Gastroesophageal sphincter (tissue), 3 donors: ENCODE results near the gene SPO11.

Source experiments
- POLR2A ChIP-seq, 2 donors: fragments of 450-650 bp; IDR thresholded peaks; one replicate each; pipeline ENCODE4 v1.6.1; 2017; ENCODE audit warnings: antibody characterized with exemption in 2 of 2, mild to moderate bottlenecking in 2 of 2, moderate library complexity in 1 of 2
- TF ChIP-seq, protein P1 (sequence below), 4 experiments: fragments of 200-600 bp in 2 of 4; fragments of 450-650 bp in 2 of 4; sonication (generic) in 1 of 4; IDR thresholded peaks; one replicate each; pipeline ENCODE4 v1.5.1; 2017 to 2019; ENCODE audit warnings: antibody characterized with exemption in 4 of 4, mild to moderate bottlenecking in 2 of 4, moderate library complexity in 2 of 4

- no peak for TF ChIP-seq POLR2A (IDR thresholded peaks at IDR 0.05)
- TF ChIP-seq, protein P1, sequence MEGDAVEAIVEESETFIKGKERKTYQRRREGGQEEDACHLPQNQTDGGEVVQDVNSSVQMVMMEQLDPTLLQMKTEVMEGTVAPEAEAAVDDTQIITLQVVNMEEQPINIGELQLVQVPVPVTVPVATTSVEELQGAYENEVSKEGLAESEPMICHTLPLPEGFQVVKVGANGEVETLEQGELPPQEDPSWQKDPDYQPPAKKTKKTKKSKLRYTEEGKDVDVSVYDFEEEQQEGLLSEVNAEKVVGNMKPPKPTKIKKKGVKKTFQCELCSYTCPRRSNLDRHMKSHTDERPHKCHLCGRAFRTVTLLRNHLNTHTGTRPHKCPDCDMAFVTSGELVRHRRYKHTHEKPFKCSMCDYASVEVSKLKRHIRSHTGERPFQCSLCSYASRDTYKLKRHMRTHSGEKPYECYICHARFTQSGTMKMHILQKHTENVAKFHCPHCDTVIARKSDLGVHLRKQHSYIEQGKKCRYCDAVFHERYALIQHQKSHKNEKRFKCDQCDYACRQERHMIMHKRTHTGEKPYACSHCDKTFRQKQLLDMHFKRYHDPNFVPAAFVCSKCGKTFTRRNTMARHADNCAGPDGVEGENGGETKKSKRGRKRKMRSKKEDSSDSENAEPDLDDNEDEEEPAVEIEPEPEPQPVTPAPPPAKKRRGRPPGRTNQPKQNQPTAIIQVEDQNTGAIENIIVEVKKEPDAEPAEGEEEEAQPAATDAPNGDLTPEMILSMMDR (IDR thresholded peaks at IDR 0.05): no peak
Measured at GRCh38 chr20:57315976-57316480, 13.6 kb upstream of the SPO11 start.
